Upper lobe of left lung (tissue), 4 donors: ENCODE results near the gene C5orf15.

Experiments used
- CTCF ChIP-seq, 6 experiments: fragments of 450-650 bp in 4 of 6; fragments of 200-600 bp in 2 of 6; sonication (generic) in 2 of 6; IDR thresholded peaks; one replicate each; pipeline ENCODE4 v1.5.1; 2016 to 2019; ENCODE audit warnings: antibody characterized with exemption in 6 of 6
- EP300 ChIP-seq, 4 donors: sonication (generic); formaldehyde crosslinking; IDR thresholded peaks; one replicate each; pipeline ENCODE4 v1.5.1; 2017; ENCODE audit warnings: antibody characterized with exemption in 4 of 4, control low read depth in 2 of 4
- POLR2A ChIP-seq, 4 donors: fragments of 450-650 bp; IDR thresholded peaks; one replicate each; pipeline ENCODE4 v1.5.1; 2016 to 2017; ENCODE audit warnings: antibody characterized with exemption in 4 of 4, mild to moderate bottlenecking in 2 of 4
- POLR2AphosphoS5 ChIP-seq, 2 donors: sonication (generic); formaldehyde crosslinking; IDR thresholded peaks; one replicate each; pipeline ENCODE4 v1.5.1; 2017; ENCODE audit warnings: antibody characterized with exemption in 2 of 2

GRCh38 chr5:133917785-133918184, 50.6 kb downstream of the C5orf15 start:
- TF ChIP-seq POLR2A (IDR thresholded peaks at IDR 0.05) (no peak), CTCF (IDR thresholded peaks at IDR 0.05) (no peak), EP300 (IDR thresholded peaks at IDR 0.05) (no peak), POLR2AphosphoS5 (IDR thresholded peaks at IDR 0.05) (no peak)
